Muscle of arm (tissue), 12 donors: ENCODE data around the gene TIMP2. TPM values are rescaled to one million over a fixed set of nuclear protein-coding genes. Genes with fewer than 3 reads are reported as not detected.

Experiments
- DNase-seq: peaks from one replicate; pipeline ENCODE4 v3.0.0-alpha.2; 2013
- polyA plus RNA-seq, 12 donors: library from polyadenylated mRNA; unstranded; fragments of 120-200 nt; gene quantifications; one replicate each; pipeline ENCODE4 v1.2.1, GENCODE V29; 2013; ENCODE audit not compliant: insufficient read length in 12 of 12

TIMP2 gene
- polyA plus RNA-seq, 12 donors, result 170 to 334 (median 201) TPM; not detected in 1

DNA sequence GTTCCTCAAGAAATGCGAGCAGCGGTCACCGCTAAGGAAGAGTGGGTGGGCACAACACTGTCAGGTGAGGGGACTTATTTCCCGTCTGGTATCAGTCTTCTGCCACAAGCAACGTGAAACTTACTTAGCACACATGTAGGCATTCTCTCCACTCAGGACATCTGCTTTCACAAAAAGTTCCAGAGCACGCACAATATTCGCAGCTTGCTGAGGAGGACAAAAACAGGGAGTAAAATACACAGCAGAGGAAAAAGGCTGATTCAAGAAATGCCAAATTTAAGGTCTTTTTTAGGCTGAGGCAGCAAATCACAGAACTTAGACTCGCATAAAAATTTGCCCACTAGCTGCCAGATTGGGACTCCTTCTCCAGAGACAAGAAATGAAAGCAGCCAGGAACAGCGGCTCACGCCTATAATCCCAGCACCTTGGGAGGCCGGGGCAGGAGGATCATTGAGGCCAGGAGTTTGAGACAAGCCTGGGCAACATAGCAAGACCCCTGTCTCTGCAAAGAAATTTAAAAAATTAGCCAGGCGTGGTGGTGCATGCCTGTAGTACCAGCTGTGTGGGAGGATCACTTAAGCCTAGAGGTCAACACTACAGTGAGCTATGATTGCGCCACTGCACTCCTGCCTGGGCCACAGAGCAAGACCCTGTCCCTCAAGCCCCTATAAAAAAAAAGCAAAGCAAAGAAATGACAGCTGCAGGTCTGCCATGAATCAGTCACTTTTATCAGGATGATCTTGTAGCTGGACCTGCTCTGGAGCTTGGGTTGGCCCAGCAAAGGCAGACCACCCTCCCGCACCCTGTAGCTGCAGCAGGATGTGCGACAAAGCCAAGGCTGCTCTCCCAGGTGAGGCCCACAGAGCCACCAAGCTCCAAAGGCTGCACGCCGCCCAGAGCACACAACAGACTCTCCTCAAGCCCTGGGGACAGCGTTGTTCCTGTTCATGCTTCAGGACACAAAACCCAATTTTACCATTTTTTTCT, 105.1 kb downstream of the TIMP2 start:
- no peak for DNase-seq

DNA sequence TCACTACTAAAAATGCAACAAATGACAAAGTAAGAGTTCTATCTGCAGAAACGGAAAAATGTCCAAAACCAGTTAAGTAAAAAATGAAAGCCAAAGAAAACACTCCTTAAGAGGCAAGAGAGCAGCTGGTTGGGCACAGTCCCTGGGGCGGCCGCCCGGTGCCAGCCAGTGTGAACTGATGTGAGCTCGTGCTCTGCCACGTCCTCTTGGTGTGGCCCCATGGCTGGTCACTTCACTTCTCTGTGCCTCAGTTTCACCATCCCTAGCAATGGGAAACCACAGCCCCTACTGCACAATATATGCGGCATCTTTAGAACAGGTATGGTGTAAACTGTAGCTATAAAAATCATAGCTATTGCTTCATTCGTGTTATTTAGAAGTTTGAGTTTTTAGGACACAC, 105.8 kb downstream of the TIMP2 start:
- no peak for DNase-seq

DNA sequence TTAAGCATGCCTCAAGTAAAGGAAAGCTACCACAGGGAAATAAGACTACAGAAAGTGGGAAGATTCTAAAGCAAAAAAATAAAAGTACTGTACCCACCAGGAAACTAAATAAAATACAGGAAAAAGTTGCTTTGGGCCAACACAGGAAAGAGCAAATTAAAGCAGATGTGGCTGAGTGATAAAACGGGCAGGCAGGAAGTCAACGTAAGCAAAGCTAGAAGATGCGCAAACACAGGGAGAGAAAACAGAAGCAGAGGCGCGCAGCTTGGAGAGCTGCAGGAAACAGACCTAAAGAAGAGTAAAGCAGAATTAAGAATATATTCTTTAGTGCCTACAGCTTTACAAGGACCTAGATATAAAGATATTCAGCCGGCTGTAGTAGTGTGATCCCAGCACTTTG, 106.3 kb downstream of the TIMP2 start:
- DNase-seq, result no peak

DNA sequence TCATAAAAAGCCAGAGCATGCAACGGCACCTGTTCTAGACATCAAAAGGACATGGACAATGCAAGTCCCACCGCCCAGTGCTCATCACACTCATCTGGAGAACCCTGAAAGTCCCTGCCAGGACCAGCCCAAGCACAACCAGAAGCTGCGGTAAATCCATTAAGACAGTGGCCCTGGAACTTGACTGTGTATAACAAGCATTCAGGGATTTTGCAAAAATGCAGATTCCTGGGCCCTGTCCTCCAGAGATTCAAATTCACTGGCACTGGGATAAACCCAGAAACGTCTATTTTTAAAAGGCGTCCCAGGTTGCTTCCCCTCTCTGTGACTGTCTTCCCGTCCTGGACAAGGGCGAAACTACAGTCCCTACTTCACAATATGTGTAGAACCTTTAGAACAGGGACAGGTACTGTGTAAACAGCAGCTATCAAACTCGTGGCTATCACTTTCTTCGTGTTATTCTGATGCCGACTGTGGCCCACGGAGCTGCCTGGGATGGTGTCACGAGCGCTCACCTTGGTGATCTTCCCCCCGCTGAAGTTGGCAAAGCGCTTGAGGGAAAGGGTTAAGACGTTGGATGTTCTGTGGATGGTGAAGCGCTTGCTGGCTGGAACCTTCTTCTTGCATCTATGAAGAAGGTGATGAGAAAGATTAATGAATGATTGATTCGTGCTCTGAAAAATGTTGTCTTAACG, 106.9 kb downstream of the TIMP2 start:
- no peak for DNase-seq

DNA sequence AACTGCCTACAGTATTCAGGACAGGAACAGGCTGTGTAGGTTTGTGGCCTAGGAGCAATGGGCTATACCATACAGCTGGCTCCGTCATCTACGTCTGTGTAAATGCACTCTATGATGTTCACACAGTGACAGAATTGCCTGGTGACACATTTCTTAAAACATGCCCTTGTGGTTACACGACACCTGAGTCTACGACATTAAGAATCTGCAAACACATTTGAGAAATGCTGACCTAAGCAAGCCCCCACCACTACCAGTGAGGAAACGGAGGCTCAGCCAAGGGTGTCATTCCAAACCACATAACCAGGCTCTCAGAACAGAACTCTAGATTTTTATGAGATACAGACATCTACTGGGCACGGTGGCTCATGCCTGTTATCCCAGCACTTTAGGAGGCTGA, 108.1 kb downstream of the TIMP2 start:
- DNase-seq, result no peak

DNA sequence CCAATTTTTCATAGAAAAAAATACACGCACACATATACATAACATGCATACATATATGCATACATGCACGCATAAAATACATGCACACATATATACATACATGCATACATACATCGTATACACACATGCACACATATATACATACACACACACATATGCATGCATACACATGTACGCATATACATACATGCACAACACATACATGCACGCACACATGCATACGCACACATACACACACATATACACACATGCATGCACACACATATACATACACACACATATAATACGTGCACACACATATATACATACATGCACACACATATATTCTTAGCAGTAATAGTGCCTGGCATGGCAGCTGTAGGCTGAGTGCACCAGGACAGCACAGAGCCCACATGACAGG, 109.5 kb downstream of the TIMP2 start:
- no peak for DNase-seq

DNA sequence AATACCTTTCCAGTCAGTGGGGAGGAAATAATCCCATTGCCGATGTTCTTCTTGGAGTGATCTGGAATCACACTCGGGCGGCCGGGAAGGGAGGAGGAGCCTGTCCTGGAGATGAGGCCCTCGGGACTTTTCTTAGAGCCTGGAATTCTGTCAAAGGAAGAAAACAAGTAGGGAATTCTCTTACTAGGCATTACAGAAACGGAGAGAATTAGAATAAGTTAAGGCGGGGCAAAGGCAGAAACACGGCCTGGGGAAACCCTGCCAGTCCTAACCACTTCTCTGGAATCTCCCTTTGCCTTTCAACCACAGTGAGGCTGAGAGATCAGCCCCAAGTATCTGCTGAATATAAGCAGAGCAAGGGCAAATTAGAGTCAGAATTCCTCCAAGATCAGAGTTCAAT, 112.3 kb downstream of the TIMP2 start:
- peak; percentile 41 for DNase-seq

DNA sequence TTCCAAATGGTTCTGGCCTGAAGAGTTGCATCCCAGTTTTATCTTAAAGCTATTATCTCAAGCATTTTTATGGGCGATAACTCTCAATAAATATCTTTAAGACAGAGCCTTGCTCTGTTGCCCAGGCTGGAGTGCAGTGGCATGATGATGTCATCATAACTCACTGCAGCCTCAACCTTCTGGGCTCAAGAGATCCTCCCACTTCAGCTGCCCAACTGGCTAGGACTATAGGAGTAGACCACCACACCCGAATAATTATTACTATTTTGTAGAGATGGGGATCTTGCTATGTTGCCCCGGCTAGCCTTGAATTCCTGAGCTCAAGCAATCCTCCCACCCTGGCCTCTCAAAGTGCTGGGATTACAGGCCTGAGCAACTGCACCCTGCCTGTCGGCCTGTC, 117.0 kb downstream of the TIMP2 start:
- no peak for DNase-seq

DNA sequence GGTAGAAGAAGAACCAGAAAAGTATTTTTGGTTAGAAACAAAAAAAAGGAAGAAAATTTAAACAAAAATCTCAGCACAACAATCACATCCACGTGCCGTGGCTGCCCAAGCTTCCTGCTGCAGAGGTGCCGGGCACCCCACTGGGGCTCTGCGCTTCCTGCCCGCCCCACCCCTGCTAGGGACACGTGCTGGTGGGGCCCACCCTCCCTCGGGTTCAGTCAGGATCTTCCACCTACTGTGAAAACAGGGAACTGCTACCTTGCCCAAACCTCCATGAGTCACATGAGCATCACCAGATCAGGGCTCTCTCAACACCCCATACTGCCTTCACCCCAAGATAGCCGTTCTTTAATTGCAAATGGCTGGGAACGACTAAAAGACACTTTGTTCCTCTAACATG, 118.7 kb downstream of the TIMP2 start:
- DNase-seq, result no peak

DNA sequence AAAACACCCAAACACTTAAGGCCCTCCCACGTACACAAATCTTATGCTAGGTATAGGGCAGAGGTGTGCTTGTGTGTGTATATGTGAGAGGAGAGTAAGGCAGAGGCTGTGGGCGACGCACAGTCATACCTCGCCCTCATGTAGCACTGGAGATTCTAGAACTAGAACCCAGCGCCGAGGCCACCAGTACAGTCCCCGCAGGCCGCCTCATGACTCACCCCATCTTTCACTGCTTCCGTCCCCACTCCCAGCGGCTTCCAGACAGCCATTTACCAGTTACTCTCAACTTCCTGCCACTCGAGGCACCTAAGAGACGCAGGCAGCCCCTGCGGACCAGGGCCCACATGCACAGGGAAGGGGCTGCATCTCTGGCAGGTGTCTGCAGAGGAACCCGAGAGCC, 119.9 kb downstream of the TIMP2 start:
- no peak for DNase-seq

DNA sequence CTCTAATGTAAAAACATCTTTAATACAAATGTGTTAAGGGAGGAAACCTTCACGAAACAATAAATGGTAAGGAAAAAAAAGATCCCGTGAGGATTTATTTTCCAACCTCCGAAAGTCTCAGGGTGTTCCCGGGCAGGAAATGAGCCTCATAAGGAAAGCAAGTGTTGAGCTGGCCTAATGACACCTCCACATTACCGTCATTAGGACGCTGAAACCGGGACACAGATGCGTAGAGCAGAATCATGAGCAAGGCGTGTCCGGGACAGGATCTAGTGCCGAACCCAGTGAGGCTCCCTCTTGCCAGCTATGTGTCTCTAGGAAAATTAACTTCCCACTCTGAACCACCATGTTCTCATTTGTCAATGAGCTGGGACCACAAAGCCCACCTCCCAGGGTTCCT, 120.4 kb downstream of the TIMP2 start:
- DNase-seq, result no peak

DNA sequence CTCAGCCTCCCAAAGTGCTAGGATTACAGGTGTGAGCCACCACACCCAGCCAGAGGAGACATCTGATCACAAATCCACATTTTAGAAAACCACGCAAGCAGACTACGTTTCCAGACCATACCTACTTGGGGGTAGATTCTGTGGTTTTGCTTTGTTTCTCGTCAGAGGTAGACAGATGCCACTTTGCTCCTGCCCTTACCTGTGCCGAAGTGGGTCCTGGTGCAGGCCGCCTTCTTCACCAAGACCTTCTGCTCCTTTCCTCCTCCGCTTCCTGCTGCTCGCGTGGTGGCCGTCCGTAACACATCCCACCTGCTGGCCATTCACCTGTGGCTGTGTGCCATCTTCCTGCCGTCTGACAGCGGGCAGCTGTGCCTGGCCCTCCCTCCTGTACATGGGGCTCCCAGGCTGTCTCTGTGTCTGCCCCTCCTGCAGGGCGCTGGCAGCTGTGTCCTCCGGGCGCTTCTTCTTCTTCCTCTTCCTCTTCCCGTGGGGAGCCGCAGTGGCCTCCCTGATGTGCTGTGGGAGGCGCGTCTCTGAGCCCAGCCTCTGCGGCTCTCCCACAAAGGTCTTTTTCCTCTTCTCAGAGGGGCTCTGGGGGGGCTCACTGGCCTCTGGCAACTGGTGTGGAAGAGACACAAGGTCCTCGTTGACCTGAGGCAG, 121.9 kb downstream of the TIMP2 start:
- no peak for DNase-seq

Other genes with a start within 250 kb of the TIMP2 start
- 10 to 100 TPM in 11 of 12 donors, not detected in 1; 18.7 to 48.9 (median 24.0) TPM for gene CYTH1, start 143.1 kb downstream of the TIMP2 start, polyA plus RNA-seq
- gene USP36, start 84.6 kb downstream of the TIMP2 start, polyA plus RNA-seq, result 10 to 100 TPM in 11 of 12 donors, not detected in 1; 27.5 to 43.3 (median 30.5) TPM
- gene CEP295NL, start 22.2 kb downstream of the TIMP2 start, polyA plus RNA-seq, result under 1 TPM in 8 of 12 donors, not detected in 4; 0.09 to 0.65 (median 0.35) TPM
- 10 to 100 TPM in 11 of 12 donors, not detected in 1; 43.2 to 67.4 (median 44.9) TPM for gene LGALS3BP, start 54.5 kb upstream of the TIMP2 start, polyA plus RNA-seq
- gene CANT1, start 84.4 kb upstream of the TIMP2 start, polyA plus RNA-seq, result 10 to 100 TPM in 11 of 12 donors, not detected in 1; 20.7 to 33.6 (median 26.8) TPM
- 10 to 100 TPM in 2 of 12 donors, 1 to 10 TPM in 8, not detected in 2; 2.9 to 16.4 (median 5.3) TPM for gene C1QTNF1, start 98.8 kb upstream of the TIMP2 start, polyA plus RNA-seq
- gene ENGASE, start 149.4 kb upstream of the TIMP2 start, polyA plus RNA-seq, result 10 to 100 TPM in 11 of 12 donors, not detected in 1; 12.5 to 30.6 (median 16.5) TPM